Heart right ventricle (tissue), 16 donors: ENCODE data around the gene MTG2. TPM values are rescaled to one million over a fixed set of nuclear protein-coding genes. Genes with fewer than 3 reads are reported as not detected.

Source experiments
- ATAC-seq, 8 donors: fragments of 200-7000 bp; cut with Tn5 transposase; one replicate each; pipeline ENCODE4 v1.9.1; 2020; ENCODE audit warnings: mild to moderate bottlenecking in 8 of 8, moderate library complexity in 8 of 8, moderate number of reproducible peaks in 1 of 8
- DNase-seq, 2 donors: peaks; one replicate each; pipeline ENCODE4 v3.0.0-alpha.2; 2020
- H3K27ac ChIP-seq, 10 donors: fragments of 200-600 bp; sonication (generic) in 2 of 10; one replicate each; pipeline versions ENCODE4 v1.5.0 to v1.8.0; 2020 to 2022; ENCODE audit warnings: mild to moderate bottlenecking in 3 of 10
- H3K27me3 ChIP-seq, 7 donors: fragments of 200-600 bp; one replicate each; pipeline ENCODE4 v1.8.0; 2021 to 2022; ENCODE audit warnings: mild to moderate bottlenecking in 2 of 7
- H3K36me3 ChIP-seq, 9 donors: fragments of 200-600 bp; sonication (generic) in 1 of 9; one replicate each; pipeline versions ENCODE4 v1.5.0 to v1.8.0; 2020 to 2022; ENCODE audit warnings: mild to moderate bottlenecking in 2 of 9
- H3K4me1 ChIP-seq, 9 donors: fragments of 200-600 bp; sonication (generic) in 1 of 9; one replicate each; pipeline versions ENCODE4 v1.5.0 to v1.8.0; 2020 to 2022; ENCODE audit warnings: mild to moderate bottlenecking in 4 of 9
- H3K4me3 ChIP-seq, 10 donors: fragments of 200-600 bp; sonication (generic) in 2 of 10; one replicate each; pipeline versions ENCODE4 v1.5.0 to v1.8.0; 2020 to 2022; ENCODE audit warnings: mild to moderate bottlenecking in 7 of 10, moderate library complexity in 2 of 10
- H3K9me3 ChIP-seq, 11 donors: fragments of 200-600 bp in 10 of 11; sonication (generic) in 2 of 11; one replicate each; pipeline versions ENCODE4 v1.5.0 to v1.8.0; 2013 to 2022; ENCODE audit warnings: mild to moderate bottlenecking in 2 of 11, control low read depth in 1 of 11, moderate library complexity in 1 of 11
- WGBS, 2 donors: extraction: QIAGEN DNeasy Blood & Tissue Kit; methylation state at CpG; one replicate each; pipeline ENCODE4 v1.1.7; 2013; ENCODE audit warnings: inconsistent platforms in 1 of 2; 5-methylcytosine and 5-hydroxymethylcytosine counted together
- intact Hi-C, 10 donors: fragments of 100-400 bp; cut with DNase I; formaldehyde crosslinking; loops; one replicate each; pipeline versions ENCODE4 v1.11.1 to v1.14.2; 2022
- polyA plus RNA-seq, 2 donors: library from polyadenylated mRNA; stranded (reverse); fragments of 200-250 nt; gene quantifications; one replicate each; pipeline ENCODE4 v1.2.3, GENCODE V29; 2013
- total RNA-seq, 10 donors: library from RNA; stranded (reverse); fragmentation: NEBNext Ultra II Directional in 3 of 10; extraction: Animal tissue kit (Norgen Biotek cat#: 25700) in 3 of 10; gene quantifications; one replicate each; pipeline versions ENCODE4 v1.2.1 to v1.2.4, GENCODE V29; 2021 to 2023
- TF ChIP-seq, protein P1 (sequence below), 9 donors: fragments of 200-600 bp; sonication (generic) in 2 of 9; IDR thresholded peaks; one replicate each; pipeline versions ENCODE4 v1.5.0 to v1.8.0; 2021 to 2022; ENCODE audit warnings: antibody characterized with exemption in 9 of 9, mild to moderate bottlenecking in 5 of 9, moderate library complexity in 1 of 9
- donor health status: Arrhythmogenic right ventricular cardiomyopathy.
- donor health status: ischemic (EF 13 %, LVEDD 7.1; RV severe dilation, severe dysfunction).
- donor health status: healthy with polysubstance abuse.
- donor health status: DM: no; HTN: yes; CAD: no.
- donor health status: DM: no; HTN: no; CAD: no.
- donor health status: ischemic (EF 25% LVEDD 6.9; RV normal size, moderate dysfunction).
- donor health status: ischemic (EF 25% LVEDD 5.7; RV mildly dilated, moderate dysfunction).
- donor health status: healthy.
- donor health status: DM: yes; HTN: yes; CAD: no.
- donor health status: Ischemic cardiomyopathy.
- donor health status: ischemic (EF 35%, LVEDD 5.7; RV mildly dilated, moderate dysfunction).
- donor health status: nonischemic (EF 11% LVEDD 7.7; RV severe dilation, severe dysfunction).
- donor health status: DM: yes; HTN: yes; CAD: no.
- donor health status: PGD.
- donor health status: ischemic (EF 29% LVEDD 5.4; RV normal size, mild dysfunction).
- donor health status: nonischemic (EF 23%, LVEDD 6.1; RV moderate dilation, normal function).

MTG2 gene
- total and polyA plus RNA-seq, 12 donors = 21.5 to 55.5 (median 28.2) TPM

DNA sequence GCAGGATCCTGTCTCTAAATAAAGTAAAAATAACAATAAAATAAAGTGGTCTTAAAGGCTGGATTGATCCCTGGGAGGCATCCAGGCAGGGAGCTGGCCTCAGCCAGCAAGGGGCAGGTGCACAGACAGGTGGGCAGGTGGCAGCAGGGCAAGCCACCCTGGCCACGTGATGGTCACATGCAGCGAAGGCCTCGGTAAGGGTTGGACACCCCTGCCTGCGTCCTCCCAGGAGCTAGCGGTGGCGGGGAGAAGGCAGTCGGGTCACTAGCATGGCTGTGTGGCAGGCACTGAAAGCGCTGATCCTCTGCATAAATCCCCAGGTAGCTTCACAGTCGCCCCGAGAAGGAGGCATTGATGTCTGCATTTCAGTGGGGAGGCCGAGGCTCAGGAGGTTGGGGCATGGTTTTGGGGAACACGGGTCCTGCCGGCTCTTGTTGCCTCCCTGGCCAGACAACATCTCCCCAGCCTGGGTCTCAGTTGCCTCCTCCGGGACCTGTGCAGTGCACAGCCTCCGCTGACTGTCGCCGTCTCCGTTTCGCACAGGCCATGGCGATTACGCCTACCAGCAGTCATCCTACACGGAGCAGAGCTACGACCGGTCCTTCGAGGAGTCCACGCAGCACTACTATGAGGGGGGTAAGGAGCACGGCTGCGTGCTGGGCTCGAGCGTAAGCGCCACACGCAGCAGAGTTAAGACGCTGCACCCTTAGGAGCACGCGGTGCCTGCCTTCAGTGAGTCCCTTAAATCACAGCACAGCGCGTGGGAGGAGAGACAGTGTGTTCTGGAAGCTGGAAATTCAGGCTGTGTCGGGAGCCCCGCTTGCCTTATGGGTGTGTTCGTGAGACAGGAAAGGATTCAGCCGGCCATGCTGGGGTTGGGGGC lies 17.7 kb upstream of the MTG2 start:
- H3K9me3 ChIP-seq = no peaks in the 10 kb centered on the region
- DNase-seq (no peak), ATAC-seq (no peak)
- H3K4me3 ChIP-seq = no peak overlapping the region
- no peaks in the 10 kb centered on the region for H3K27me3 ChIP-seq
- H3K4me1 ChIP-seq = no peaks in the 10 kb centered on the region
- intact Hi-C loops = no loop called here
- TF ChIP-seq, protein P1, sequence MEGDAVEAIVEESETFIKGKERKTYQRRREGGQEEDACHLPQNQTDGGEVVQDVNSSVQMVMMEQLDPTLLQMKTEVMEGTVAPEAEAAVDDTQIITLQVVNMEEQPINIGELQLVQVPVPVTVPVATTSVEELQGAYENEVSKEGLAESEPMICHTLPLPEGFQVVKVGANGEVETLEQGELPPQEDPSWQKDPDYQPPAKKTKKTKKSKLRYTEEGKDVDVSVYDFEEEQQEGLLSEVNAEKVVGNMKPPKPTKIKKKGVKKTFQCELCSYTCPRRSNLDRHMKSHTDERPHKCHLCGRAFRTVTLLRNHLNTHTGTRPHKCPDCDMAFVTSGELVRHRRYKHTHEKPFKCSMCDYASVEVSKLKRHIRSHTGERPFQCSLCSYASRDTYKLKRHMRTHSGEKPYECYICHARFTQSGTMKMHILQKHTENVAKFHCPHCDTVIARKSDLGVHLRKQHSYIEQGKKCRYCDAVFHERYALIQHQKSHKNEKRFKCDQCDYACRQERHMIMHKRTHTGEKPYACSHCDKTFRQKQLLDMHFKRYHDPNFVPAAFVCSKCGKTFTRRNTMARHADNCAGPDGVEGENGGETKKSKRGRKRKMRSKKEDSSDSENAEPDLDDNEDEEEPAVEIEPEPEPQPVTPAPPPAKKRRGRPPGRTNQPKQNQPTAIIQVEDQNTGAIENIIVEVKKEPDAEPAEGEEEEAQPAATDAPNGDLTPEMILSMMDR (IDR thresholded peaks at IDR 0.05) = no peak
- peaks cover 0 to 97% (median 30%) of the 10 kb centered on the region in 9 donors for H3K36me3 ChIP-seq
- WGBS, 2 donors = 96 to 97% methylated on average over 41 of the region's 41 CpGs
- no peak overlapping the region for H3K27ac ChIP-seq

DNA sequence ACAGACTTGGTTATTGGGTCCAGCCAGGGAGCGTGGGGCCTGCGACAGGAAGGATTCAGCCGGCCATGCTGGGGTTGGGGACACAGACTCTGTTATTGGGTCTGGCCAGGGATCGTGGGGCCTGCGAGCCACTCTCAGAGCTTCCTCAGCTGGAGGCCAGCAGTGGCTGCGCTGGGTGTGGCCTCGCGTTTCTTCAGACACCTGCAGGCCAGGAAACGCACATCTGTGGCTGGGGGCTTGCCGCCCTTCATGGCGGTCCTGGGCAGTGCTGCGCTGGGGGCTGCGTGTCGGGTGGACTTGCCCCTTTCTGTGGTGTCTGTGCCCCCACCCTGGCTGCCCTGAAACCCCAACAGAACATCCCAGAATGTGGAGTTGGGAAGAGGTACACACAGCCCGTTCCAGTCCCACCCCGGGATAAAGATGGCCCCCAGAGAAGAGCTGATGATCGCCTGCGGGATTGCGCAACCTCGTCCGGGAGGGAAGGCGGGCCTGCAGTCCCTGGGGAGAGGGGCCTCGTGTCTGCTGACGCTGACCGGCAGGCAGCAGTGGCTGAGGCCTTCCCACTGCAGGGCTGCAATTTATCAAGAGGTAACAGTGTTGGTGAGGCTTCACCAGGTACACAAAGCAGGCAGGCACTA lies 16.9 kb upstream of the MTG2 start:
- H3K36me3 ChIP-seq = peaks cover 0 to 95% (median 30%) of the 10 kb centered on the region in 9 donors
- TF ChIP-seq, protein P1 (IDR thresholded peaks at IDR 0.05) = no peak
- DNase-seq = peak in 1 of 2 donors; percentile 57

DNA sequence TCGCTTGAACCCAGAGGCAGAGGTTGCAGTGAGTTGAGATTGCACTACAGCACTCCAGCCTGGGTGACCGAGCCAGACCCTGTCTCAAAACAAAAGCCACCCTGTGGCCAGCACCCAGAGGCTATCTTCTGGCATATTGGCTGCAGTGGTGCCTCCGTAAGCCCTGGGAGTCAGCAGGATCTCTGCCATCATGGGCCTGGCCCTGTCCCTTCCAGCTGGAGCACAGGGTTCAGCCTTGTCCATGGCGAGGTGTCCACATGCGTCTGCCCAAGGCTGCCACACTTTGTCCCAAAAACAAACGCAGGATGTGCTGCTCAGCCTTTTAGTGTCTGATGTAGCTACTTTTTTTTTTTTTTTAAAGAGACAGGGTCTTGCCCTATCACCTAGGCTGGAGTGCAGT lies 15.4 kb upstream of the MTG2 start:
- 73% methylated on average over 6 of the region's 6 CpGs for WGBS, 2 donors
- TF ChIP-seq, protein P1 (IDR thresholded peaks at IDR 0.05) = no peak

More for the DNA sequence above, 16.9 kb upstream of the MTG2 start:
- intact Hi-C loops = no loop called here
- 77 to 84% methylated on average over 25 of the region's 25 CpGs for WGBS, 2 donors
- H3K4me1 ChIP-seq = peaks cover 0 to 4% (median 0%) of the 10 kb centered on the region in 9 donors
- H3K27me3 ChIP-seq = no peaks in the 10 kb centered on the region
- no peak overlapping the region for H3K4me3 ChIP-seq
- peak in 1 of 8 donors; percentile 28 for ATAC-seq
- H3K9me3 ChIP-seq = no peaks in the 10 kb centered on the region
- H3K27ac ChIP-seq = no peak overlapping the region

DNA sequence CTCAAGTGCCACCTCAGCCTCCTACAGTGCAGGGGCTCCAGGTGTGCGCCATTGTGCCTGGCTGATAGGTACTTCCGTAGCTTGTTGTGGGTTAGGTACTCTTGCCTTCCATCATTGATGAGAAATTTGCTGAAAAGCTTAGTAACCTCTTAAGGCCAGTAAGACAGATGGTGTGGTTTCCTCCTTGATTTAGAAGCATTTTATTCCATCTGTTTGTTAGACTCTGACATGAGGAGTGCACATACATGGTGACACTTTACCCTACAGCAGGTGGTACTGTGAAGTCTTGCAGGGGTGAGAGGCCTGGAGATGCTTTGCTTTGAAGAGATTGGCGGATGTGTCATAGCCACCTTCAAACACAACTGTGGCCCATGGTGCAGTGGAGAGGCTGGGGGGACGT lies 14.8 kb upstream of the MTG2 start:
- Histone ChIP-seq H3K9me3 (no peaks in the 10 kb centered on the region), H3K27me3 (no peaks in the 10 kb centered on the region), H3K4me1 (peaks cover 0 to 16% (median 0%) of the 10 kb centered on the region in 9 donors), H3K27ac (no peak overlapping the region), H3K4me3 (no peak overlapping the region), H3K36me3 (peaks cover 0 to 84% (median 18%) of the 10 kb centered on the region in 9 donors)
- ATAC-seq = no peak
- DNase-seq = no peak
- intact Hi-C loops = no loop called here
- WGBS, 2 donors = 88 to 94% methylated on average over 4 of the region's 4 CpGs
- TF ChIP-seq, protein P1 (IDR thresholded peaks at IDR 0.05) = no peak

More for the DNA sequence above, 15.4 kb upstream of the MTG2 start:
- peak in 1 of 8 donors; percentile 21 for ATAC-seq
- H3K36me3 ChIP-seq = peaks cover 0 to 84% (median 18%) of the 10 kb centered on the region in 9 donors
- no peaks in the 10 kb centered on the region for H3K27me3 ChIP-seq
- H3K27ac ChIP-seq = no peak overlapping the region
- intact Hi-C loops = no loop called here
- no peak for DNase-seq
- H3K9me3 ChIP-seq = no peaks in the 10 kb centered on the region
- no peak overlapping the region for H3K4me3 ChIP-seq
- H3K4me1 ChIP-seq = peaks cover 0 to 16% (median 0%) of the 10 kb centered on the region in 9 donors
